ENCODE results near the gene RRP9. TPM values are rescaled to one million over a fixed set of nuclear protein-coding genes. Genes with fewer than 3 reads are reported as not detected.

Gene RRP9
- total and polyA plus RNA-seq, 10 of the 15 experiments (the other 5 are each of a cell fraction or from before 2014, with no cell fraction given), result 4.7 to 91.5 (median 41.7) TPM

DNA sequence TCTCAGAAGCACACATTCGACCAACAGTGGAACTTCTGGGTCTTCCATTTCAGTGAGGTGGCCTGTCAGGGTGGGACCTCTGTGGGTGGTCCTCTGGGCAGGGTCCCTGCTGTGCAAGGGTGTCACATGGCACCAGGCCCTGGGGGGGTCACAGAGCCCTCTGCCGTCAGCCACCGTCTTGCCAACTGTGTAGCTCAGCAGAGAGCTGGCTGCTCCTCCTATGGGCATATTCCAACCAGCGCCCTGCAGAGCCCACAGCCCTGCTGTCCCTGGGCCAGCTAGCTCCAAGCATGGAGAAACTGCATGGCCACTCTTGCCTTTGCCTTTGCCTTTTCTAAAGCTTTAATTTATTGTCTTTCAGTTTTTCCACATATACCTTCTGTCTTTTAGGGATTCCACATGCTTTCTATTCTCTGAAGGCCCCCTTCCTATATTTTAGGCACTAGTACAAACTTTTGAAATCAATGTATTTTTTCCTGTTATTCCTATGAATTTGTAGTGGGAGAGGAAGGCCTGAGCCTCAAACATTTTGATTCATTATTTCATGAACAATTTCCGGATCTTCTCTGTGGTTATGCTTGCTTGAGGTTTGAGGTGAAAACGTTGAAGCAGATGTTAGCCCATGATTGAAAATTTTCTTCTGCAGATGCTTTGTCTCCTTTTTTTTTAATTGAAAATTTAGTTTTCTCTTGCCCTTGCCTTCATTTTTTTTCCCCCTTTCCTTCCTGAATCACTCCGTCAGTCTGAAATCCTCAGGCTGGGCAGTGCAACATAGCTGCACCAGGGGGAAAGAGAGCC lies 50.3 kb downstream of the RRP9 start:
- no peaks in the 10 kb centered on the region for H4K20me1 ChIP-seq (ENCODE audit: control insufficient read depth, insufficient read depth)
- no peaks in the 10 kb centered on the region for H3K9me3 ChIP-seq (replicated peaks; ENCODE audit: control insufficient read depth, insufficient read depth, low read length)
- ChIA-PET SMC1A (ENCODE audit: uncharacterized antibody, unreplicated experiment) (no interaction called here), CTCF (no interaction called here), POLR2A (no interaction called here), RAD21 (ENCODE audit: unreplicated experiment) (no interaction called here)
- WGBS (ENCODE audit: insufficient coverage, insufficient replicate concordance, low lambda C conversion rate, missing lambda C conversion rate), result 48% methylated on average over 7 of the region's 7 CpGs
- no peak for TF ChIP-seq KLF5 (IDR thresholded peaks at IDR 0.05; ENCODE audit: partially characterized antibody)
- TF ChIP-seq TCF12 (IDR thresholded peaks at IDR 0.05; ENCODE audit: low read depth, low read length), result no peak
- no peak for TF ChIP-seq SREBF1 (IDR thresholded peaks at IDR 0.05; ENCODE audit: low read length)
- TF ChIP-seq BACH1 (IDR thresholded peaks at IDR 0.05; ENCODE audit: borderline replicate concordance), result no peak
- no peak for TF ChIP-seq WRNIP1 (IDR thresholded peaks at IDR 0.05; ENCODE audit: borderline replicate concordance, low read depth, low read length)
- no peak for TF ChIP-seq MEF2A (IDR thresholded peaks at IDR 0.05; ENCODE audit: insufficient read depth, low read depth, low read length)
- TF ChIP-seq, protein P1, sequence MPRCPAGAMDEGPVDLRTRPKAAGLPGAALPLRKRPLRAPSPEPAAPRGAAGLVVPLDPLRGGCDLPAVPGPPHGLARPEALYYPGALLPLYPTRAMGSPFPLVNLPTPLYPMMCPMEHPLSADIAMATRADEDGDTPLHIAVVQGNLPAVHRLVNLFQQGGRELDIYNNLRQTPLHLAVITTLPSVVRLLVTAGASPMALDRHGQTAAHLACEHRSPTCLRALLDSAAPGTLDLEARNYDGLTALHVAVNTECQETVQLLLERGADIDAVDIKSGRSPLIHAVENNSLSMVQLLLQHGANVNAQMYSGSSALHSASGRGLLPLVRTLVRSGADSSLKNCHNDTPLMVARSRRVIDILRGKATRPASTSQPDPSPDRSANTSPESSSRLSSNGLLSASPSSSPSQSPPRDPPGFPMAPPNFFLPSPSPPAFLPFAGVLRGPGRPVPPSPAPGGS (IDR thresholded peaks at IDR 0.05; ENCODE audit: borderline replicate concordance, insufficient read depth, low read depth, low read length, poor library complexity, severe bottlenecking), result no peak
- TF ChIP-seq SMAD1 (IDR thresholded peaks at IDR 0.05; ENCODE audit: low read depth, partially characterized antibody), result no peak
- TF ChIP-seq BCL11A (IDR thresholded peaks at IDR 0.05; ENCODE audit: low read depth, low read length), result no peak
- intact Hi-C loops (cut with micrococcal nuclease; ENCODE audit: unreplicated experiment), result no loop called here
- H3K9ac ChIP-seq (ENCODE audit: control insufficient read depth, insufficient read depth, low read length), result no peak overlapping the region
- H3K27ac ChIP-seq (ENCODE audit: control insufficient read depth, insufficient read depth), result no peak overlapping the region
- H3K79me2 ChIP-seq (ENCODE audit: control insufficient read depth, insufficient read depth, low read length), result no peaks in the 10 kb centered on the region
- H3K4me2 ChIP-seq (ENCODE audit: control insufficient read depth, insufficient read depth), result no peak overlapping the region
- no peak for FAIRE-seq
- no peak overlapping the region for H2AFZ ChIP-seq (ENCODE audit: control insufficient read depth, low read depth, low read length)
- ATAC-seq, result no peak
- in situ Hi-C loops (cut with MboI), result no loop called here
- no peaks in the 10 kb centered on the region for H3K36me3 ChIP-seq (ENCODE audit: control insufficient read depth in 2 of 2, insufficient read depth in 2 of 2, low read length in 1 of 2)
- no peak overlapping the region for H3K4me3 ChIP-seq
- no peaks in the 10 kb centered on the region for H3K4me1 ChIP-seq (ENCODE audit: control insufficient read depth, insufficient read depth, low read length)
- no peak for DNase-seq (ENCODE audit: low read depth, low spot score)
- H3K27me3 ChIP-seq (replicated peaks in 1 of 2; ENCODE audit: control insufficient read depth in 2 of 2, insufficient read depth in 2 of 2, low read length in 1 of 2), result no peaks in the 10 kb centered on the region; a peak in 1 of 4 replicates
- BruUV-seq (replicated peaks), result no TSS peak
